H1 (cell line): ENCODE results near the gene KDM2A. TPM values are rescaled to one million over a fixed set of nuclear protein-coding genes. Genes with fewer than 3 reads are reported as not detected.

Experiments
- CTCF ChIA-PET: fragments of 300-600 bp; sonication (Branson Sonifier 250); formaldehyde crosslinking; loops from one replicate; lab custom pipeline; 2021; ENCODE audit not compliant: partially characterized antibody; lab: Charles Lee
- POLR2A ChIA-PET: fragments of 300-600 bp; sonication (Branson Sonifier 250); formaldehyde crosslinking; loops from one replicate; lab custom pipeline; 2021; ENCODE audit warnings: inconsistent platforms; ENCODE audit not compliant: partially characterized antibody; lab: Charles Lee
- DNase-seq, 2 experiments: peaks; one replicate each; pipeline versions ENCODE4 v3.0.0 to v3.0.0-alpha.2; 2010 to 2022; ENCODE audit warnings: low spot score in 2 of 2, low read depth in 1 of 2, mixed read lengths in 1 of 2
- FAIRE-seq: peaks from 2 replicates; lab custom pipeline; 2011; peaks lifted over from hg19 to GRCh38; lab: Jason Lieb, UNC
- H2AFZ ChIP-seq: 2 replicates; pipeline ENCODE4 v1.8.1; 2012; ENCODE audit warnings: low read length, inconsistent platforms
- H2AK5ac ChIP-seq: 2 replicates; pipeline ENCODE4 v1.6.1; 2013; ENCODE audit warnings: low read depth, low read length
- H2BK120ac ChIP-seq: replicated peaks from 2 replicates; pipeline ENCODE3; 2013; ENCODE audit warnings: low read depth, low read length, inconsistent platforms
- H2BK12ac ChIP-seq: 2 replicates; pipeline ENCODE4 v1.6.1; 2013; ENCODE audit warnings: low read depth, low read length
- H2BK15ac ChIP-seq: 2 replicates; pipeline ENCODE4 v1.6.1; 2013; ENCODE audit warnings: low read length
- H2BK20ac ChIP-seq: 2 replicates; pipeline ENCODE4 v1.6.1; 2013; ENCODE audit warnings: low read length
- H2BK5ac ChIP-seq: 2 replicates; pipeline ENCODE4 v1.6.1; 2013; ENCODE audit warnings: low read depth, low read length
- H3K14ac ChIP-seq: 2 replicates; pipeline ENCODE4 v1.6.1; 2013; ENCODE audit warnings: inconsistent platforms; ENCODE audit not compliant: insufficient read length
- H3K18ac ChIP-seq: 2 replicates; pipeline ENCODE4 v1.6.1; 2013; ENCODE audit warnings: low read length; ENCODE audit errors: extremely low read depth
- H3K23ac ChIP-seq: 2 replicates; pipeline ENCODE4 v1.6.1; 2013; ENCODE audit warnings: inconsistent platforms; ENCODE audit not compliant: insufficient read length
- H3K23me2 ChIP-seq: 2 replicates; pipeline ENCODE4 v1.6.1; 2013; ENCODE audit warnings: low read depth, low read length
- H3K27ac ChIP-seq: 2 replicates; pipeline ENCODE4 v1.6.1; 2011; ENCODE audit warnings: low read depth, low read length, inconsistent platforms
- H3K27me3 ChIP-seq, 4 experiments: replicated peaks in 1 of 4; 1 replicate in 1 of 4; 2 replicates in 3 of 4; pipeline versions ENCODE4 v1.6.1 to v1.8.1; 2011 to 2013; ENCODE audit warnings: low read length in 3 of 4, mild to moderate bottlenecking in 3 of 4, inconsistent platforms in 2 of 4, mixed read lengths in 2 of 4, moderate library complexity in 1 of 4; ENCODE audit not compliant: control insufficient read depth in 3 of 4, insufficient read depth in 3 of 4; ENCODE audit errors: extremely low read depth in 1 of 4
- H3K36me3 ChIP-seq, 4 experiments: 2 replicates each; pipeline versions ENCODE4 v1.6.1 to v1.8.1; 2011 to 2013; ENCODE audit warnings: mild to moderate bottlenecking in 4 of 4, low read length in 3 of 4, moderate library complexity in 2 of 4, control low read depth in 1 of 4, inconsistent platforms in 1 of 4; ENCODE audit not compliant: insufficient read depth in 4 of 4, control insufficient read depth in 2 of 4
- H3K4ac ChIP-seq: replicated peaks from 2 replicates; pipeline ENCODE3; 2013; ENCODE audit warnings: low read length, low read depth, mixed read lengths, inconsistent platforms; ENCODE audit not compliant: insufficient read length
- H3K4me1 ChIP-seq, 4 experiments: replicated peaks in 1 of 4; 1 replicate in 1 of 4; 2 replicates in 3 of 4; pipeline versions ENCODE4 v1.6.1 to v1.8.1; 2011 to 2013; ENCODE audit warnings: low read length in 3 of 4, inconsistent platforms in 2 of 4, mixed read lengths in 1 of 4; ENCODE audit not compliant: insufficient read depth in 4 of 4, control insufficient read depth in 3 of 4
- H3K4me2 ChIP-seq, 2 experiments: 2 replicates each; pipeline versions ENCODE4 v1.6.1 to v1.8.1; 2011 to 2013; ENCODE audit warnings: low read depth in 2 of 2, low read length in 2 of 2, control low read depth in 1 of 2, inconsistent platforms in 1 of 2, mild to moderate bottlenecking in 1 of 2; ENCODE audit not compliant: insufficient read depth in 1 of 2
- H3K4me3 ChIP-seq, 4 experiments: fragments of 200-600, 300-600 bp in 1 of 4; sonication (generic), shearing (Covaris generic), sonication (Bioruptor Twin) in 1 of 4; 2 replicates each; pipeline versions ENCODE4 v1.5.1 to v1.8.1; 2011 to 2016; ENCODE audit warnings: low read length in 4 of 4, low read depth in 3 of 4, control low read depth in 2 of 4, inconsistent platforms in 2 of 4, mild to moderate bottlenecking in 2 of 4, mixed read lengths in 1 of 4, moderate library complexity in 1 of 4; ENCODE audit not compliant: insufficient read depth in 2 of 4; ENCODE audit errors: extremely low read depth in 1 of 4
- H3K56ac ChIP-seq: replicated peaks from 2 replicates; pipeline ENCODE3; 2013; ENCODE audit warnings: low read depth, mild to moderate bottlenecking, mixed read lengths, low read length, inconsistent platforms; ENCODE audit not compliant: insufficient read length
- H3K79me1 ChIP-seq: 2 replicates; pipeline ENCODE4 v1.6.1; 2013; ENCODE audit warnings: low read depth, low read length, control low read depth
- H3K79me2 ChIP-seq, 2 experiments: 2 replicates each; pipeline versions ENCODE4 v1.6.1 to v1.8.1; 2012 to 2013; ENCODE audit warnings: low read length in 2 of 2, mild to moderate bottlenecking in 2 of 2, inconsistent platforms in 1 of 2; ENCODE audit not compliant: insufficient read depth in 2 of 2, control insufficient read depth in 1 of 2
- H3K9ac ChIP-seq, 4 experiments: replicated peaks in 1 of 4; 1 replicate in 1 of 4; 2 replicates in 3 of 4; pipeline versions ENCODE4 v1.6.1 to v1.8.1; 2011 to 2013; ENCODE audit warnings: low read depth in 3 of 4, low read length in 3 of 4, control low read depth in 2 of 4, mild to moderate bottlenecking in 2 of 4, moderate library complexity in 2 of 4, inconsistent platforms in 1 of 4; ENCODE audit errors: extremely low read depth in 1 of 4
- H3K9me3 ChIP-seq, 2 experiments: 2 replicates each; pipeline versions ENCODE4 v1.6.1 to v1.8.1; 2012 to 2013; ENCODE audit warnings: mild to moderate bottlenecking in 2 of 2, moderate library complexity in 2 of 2, control low read depth in 1 of 2, inconsistent platforms in 1 of 2, low read depth in 1 of 2, low read length in 1 of 2, mixed read lengths in 1 of 2; ENCODE audit not compliant: insufficient read depth in 2 of 2
- H4K20me1 ChIP-seq, 2 experiments: replicated peaks in 1 of 2; 2 replicates each; pipeline versions ENCODE3 to v1.8.1; 2011 to 2013; ENCODE audit warnings: inconsistent platforms in 2 of 2, low read length in 2 of 2, mild to moderate bottlenecking in 1 of 2; ENCODE audit not compliant: insufficient read depth in 2 of 2, control insufficient read depth in 1 of 2
- H4K5ac ChIP-seq: 2 replicates; pipeline ENCODE4 v1.6.1; 2013; ENCODE audit warnings: low read length, low read depth, mixed read lengths, inconsistent platforms; ENCODE audit not compliant: insufficient read length
- H4K8ac ChIP-seq: 2 replicates; pipeline ENCODE4 v1.8.0; 2013; ENCODE audit warnings: mild to moderate bottlenecking, moderate library complexity, low read length, inconsistent platforms; ENCODE audit not compliant: insufficient read depth; ENCODE audit errors: extremely low read depth
- H4K91ac ChIP-seq: replicated peaks from 2 replicates; pipeline ENCODE3; 2013; ENCODE audit warnings: low read length, mixed read lengths, inconsistent platforms; ENCODE audit not compliant: insufficient read length
- CBX5 ChIP-seq: fragments of 300-800, 300-1000 bp; sonication (generic); IDR thresholded peaks from 2 replicates; pipeline ENCODE4 v1.7.1; 2016; ENCODE audit warnings: antibody characterized with exemption, low read length, low read depth
- CHD2 ChIP-seq: IDR thresholded peaks from 2 replicates; pipeline ENCODE4 v1.6.1; 2012; ENCODE audit warnings: low read length, improper control_type of control experiment
- EGR1 ChIP-seq: IDR thresholded peaks from 2 replicates; pipeline ENCODE4 v1.6.1; 2011; ENCODE audit warnings: low read depth, low read length, borderline replicate concordance
- HDAC6 ChIP-seq: IDR thresholded peaks from one replicate; pipeline ENCODE4 v1.7.1; 2012; ENCODE audit warnings: low read depth, mild to moderate bottlenecking, inconsistent platforms, low read length, moderate library complexity
- NANOG ChIP-seq: IDR thresholded peaks from 2 replicates; pipeline ENCODE4 v1.6.1; 2011; ENCODE audit warnings: low read length, low read depth, mild to moderate bottlenecking, inconsistent platforms; ENCODE audit not compliant: insufficient read depth, poor library complexity, severe bottlenecking
- RBBP5 ChIP-seq: IDR thresholded peaks from 2 replicates; pipeline ENCODE4 v1.7.1; 2012; ENCODE audit warnings: low read depth, mild to moderate bottlenecking, inconsistent platforms, low read length, moderate library complexity, borderline replicate concordance
- SRF ChIP-seq: IDR thresholded peaks from 2 replicates; pipeline ENCODE4 v1.6.1; 2011; ENCODE audit warnings: mild to moderate bottlenecking, low read depth, low read length, moderate library complexity
- YY1 ChIP-seq: IDR thresholded peaks from 2 replicates; pipeline ENCODE4 v1.6.1; 2011; ENCODE audit warnings: low read depth, mild to moderate bottlenecking, low read length
- WGBS, 2 experiments: shearing (Covaris generic) in 1 of 2; methylation state at CpG; one replicate each; pipeline versions ENCODE4 v1.1.6 to v1.1.7; 2013 to 2015; ENCODE audit warnings: low lambda C conversion rate in 2 of 2, mixed read lengths in 2 of 2, inconsistent platforms in 1 of 2, low coverage in 1 of 2, missing lambda C conversion rate in 1 of 2; ENCODE audit not compliant: insufficient replicate concordance in 2 of 2, insufficient coverage in 1 of 2, insufficient read length in 1 of 2; ENCODE audit errors: extremely low coverage in 1 of 2, missing lambda C conversion rate in 1 of 2; 5-methylcytosine and 5-hydroxymethylcytosine counted together
- polyA plus RNA-seq, 7 experiments: library from polyadenylated mRNA; depleted of rRNA in 3 of 7; stranded (reverse) in 5 of 7; unstranded in 2 of 7; fragments of >200 nt in 5 of 7; fragments of 200-250 nt in 2 of 7; gene quantifications; 1 replicate in 5 of 7; 2 replicates in 1 of 7; 4 replicates in 1 of 7; pipeline versions ENCODE4 v1.2.1 to v1.2.3, GENCODE V29; 2011 to 2013; ENCODE audit warnings: missing spikeins in 2 of 7, mixed read lengths in 2 of 7
- total RNA-seq: library from RNA; stranded (reverse); fragmentation: NEBNext Ultra II Directional; extraction: Animal tissue kit (Norgen Biotek cat#: 25700); gene quantifications from 2 replicates; pipeline ENCODE4 v1.2.1, GENCODE V29; 2021
- TF ChIP-seq, protein P1 (sequence below): IDR thresholded peaks from 2 replicates; pipeline ENCODE4 v1.6.1; 2011; ENCODE audit warnings: low read length, improper control_type of control experiment
- TF ChIP-seq, protein P2 (sequence below): IDR thresholded peaks from 2 replicates; pipeline ENCODE4 v1.6.1; 2012; ENCODE audit warnings: inconsistent platforms

KDM2A gene
- total and polyA plus RNA-seq, 2 of the 8 experiments (the other 6 are each of a cell fraction or from before 2014, with no cell fraction given): 55.4 to 66.2 TPM

DNA sequence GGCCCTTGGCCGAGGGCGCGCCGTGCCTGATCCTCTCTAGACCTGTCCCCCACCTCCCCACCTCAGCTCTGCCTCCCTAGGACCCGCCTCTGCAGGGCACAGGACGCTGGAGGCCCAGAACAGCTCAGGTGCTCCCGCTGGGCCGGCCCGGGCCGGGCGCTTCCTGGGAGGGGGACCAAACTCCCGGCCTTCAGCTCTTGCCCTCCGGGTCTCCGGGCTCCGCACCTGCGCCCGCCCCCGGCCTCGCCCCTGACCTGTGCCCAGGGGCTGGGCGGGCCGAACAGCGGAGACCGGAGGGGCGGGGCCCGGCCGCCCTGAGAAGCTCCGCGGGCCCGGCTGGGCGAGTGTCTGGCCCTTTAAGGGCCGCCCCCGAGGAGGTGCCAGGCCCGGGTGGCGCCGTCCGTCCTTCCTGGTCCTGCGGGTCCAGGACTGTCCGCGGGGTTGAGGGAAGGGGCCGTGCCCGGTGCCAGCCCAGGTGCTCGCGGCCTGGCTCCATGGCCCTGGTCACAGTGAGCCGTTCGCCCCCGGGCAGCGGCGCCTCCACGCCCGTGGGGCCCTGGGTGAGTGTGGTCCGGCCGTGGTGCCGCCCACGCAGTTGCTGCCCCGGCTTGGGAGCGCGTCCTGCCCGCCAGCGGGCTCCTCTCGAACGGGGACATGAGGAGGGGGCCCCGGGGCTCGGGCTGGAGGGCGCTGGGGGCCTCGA is 184.2 kb downstream of the KDM2A start, which contains the start of gene SSH3:
TSS of gene SSH3 (plus strand) at position 399 of the 703 bp plus-strand sequence. CDS start at position 495, 96 bp downstream.
- Histone ChIP-seq H4K20me1 (peaks cover 0 to 10% of the 10 kb centered on the region in 2 experiments), H3K4me3 (peak within 1 kb of the TSS; percentile 67 to 94 (median 74)), H3K56ac (peak within 1 kb of the TSS; percentile 56), H3K36me3 (peaks cover 0 to 14% (median 6%) of the 10 kb centered on the region in 4 experiments; a peak in 3 of 8 replicates), H3K23me2 (peaks cover 19% of the 10 kb centered on the region; the same call in 1 of the 2 replicates), H3K23ac (no peak within 1 kb of the TSS), H3K9ac (peak within 1 kb of the TSS in 2 of 4 experiments; percentile 34 to 48; a peak in 4 of 7 replicates), H2AFZ (no peak within 1 kb of the TSS; the same call in 1 of the 2 replicates), H3K4ac (peak within 1 kb of the TSS; percentile 74), H2BK120ac (no peak within 1 kb of the TSS), H3K14ac (no peak within 1 kb of the TSS), H2BK5ac (peak within 1 kb of the TSS; percentile 85; the same call in 1 of the 2 replicates), H3K4me1 (peaks cover 0 to 20% (median 16%) of the 10 kb centered on the region in 4 experiments; a peak in 5 of 7 replicates), H4K91ac (peak within 1 kb of the TSS; percentile 87), H3K27ac (no peak within 1 kb of the TSS), H3K79me1 (no peaks in the 10 kb centered on the region; the same call in 1 of the 2 replicates), H4K8ac (peak within 1 kb of the TSS; percentile 57; the same call in 1 of the 2 replicates), H2AK5ac (no peak within 1 kb of the TSS), H3K27me3 (peaks cover 0 to 11% (median 7%) of the 10 kb centered on the region in 4 experiments; a peak in 5 of 7 replicates), H3K9me3 (no peaks in the 10 kb centered on the region), H3K4me2 (peak within 1 kb of the TSS; percentile 81 to 85), H2BK15ac (peak within 1 kb of the TSS; percentile 61; the same call in 1 of the 2 replicates), H4K5ac (peak within 1 kb of the TSS; percentile 59), H3K18ac (peak within 1 kb of the TSS; percentile 90), H2BK12ac (no peak within 1 kb of the TSS; the same call in 1 of the 2 replicates), H3K79me2 (no peaks in the 10 kb centered on the region), H2BK20ac (no peak within 1 kb of the TSS)
- DNase-seq: peak in 1 of 2 experiments; percentile 46
- ChIA-PET POLR2A (interaction anchor here (0.9 to 9.7 kb wide), 13 partner anchors 11 to 184 kb away, joined by 3 to 106 read pairs (median 3); partner anchors contain the start of genes ANKRD13D, CORO1B and PPP1CA), CTCF (interaction anchor here (0.6 to 4.8 kb wide), 14 partner anchors 12 to 82 kb away, joined by 3 to 33 read pairs (median 4); partner anchors contain the start of gene ANKRD13D)
- 4% methylated on average over 21 of the region's 65 CpGs; no CpG with 5 or more reads in 1 of the 2 experiments for WGBS, 2 experiments
- FAIRE-seq: no peak
- TF ChIP-seq CHD2 (no peak), RBBP5 (no peak), SRF (no peak), CBX5 (no peak), YY1 (no peak), HDAC6 (no peak), NANOG (no peak), EGR1 (peak; percentile 12; the same call in 1 of the 2 replicates)
- TF ChIP-seq, protein P1, sequence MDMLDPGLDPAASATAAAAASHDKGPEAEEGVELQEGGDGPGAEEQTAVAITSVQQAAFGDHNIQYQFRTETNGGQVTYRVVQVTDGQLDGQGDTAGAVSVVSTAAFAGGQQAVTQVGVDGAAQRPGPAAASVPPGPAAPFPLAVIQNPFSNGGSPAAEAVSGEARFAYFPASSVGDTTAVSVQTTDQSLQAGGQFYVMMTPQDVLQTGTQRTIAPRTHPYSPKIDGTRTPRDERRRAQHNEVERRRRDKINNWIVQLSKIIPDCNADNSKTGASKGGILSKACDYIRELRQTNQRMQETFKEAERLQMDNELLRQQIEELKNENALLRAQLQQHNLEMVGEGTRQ: no peak
- TF ChIP-seq, protein P2, sequence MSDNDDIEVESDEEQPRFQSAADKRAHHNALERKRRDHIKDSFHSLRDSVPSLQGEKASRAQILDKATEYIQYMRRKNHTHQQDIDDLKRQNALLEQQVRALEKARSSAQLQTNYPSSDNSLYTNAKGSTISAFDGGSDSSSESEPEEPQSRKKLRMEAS: no peak
